GM21529 (cell line): ENCODE data around the gene DNAAF5.
A peak's percentile ranks its signal among the peaks of the same experiment; 100 is the strongest.

ENCODE experiments used
- ATAC-seq: cut with Tn5 transposase; IDR thresholded peaks from one replicate; pipeline ENCODE4 v1.9.1; 2021; ENCODE audit not compliant: unreplicated experiment

The DNAAF5 gene

GRCh38 chr7:706721-707120 is 19.8 kb upstream of the DNAAF5 start:
- no peak for ATAC-seq

GRCh38 chr7:707296-708000 is 19.1 kb upstream of the DNAAF5 start:
- no peak for ATAC-seq

DNA sequence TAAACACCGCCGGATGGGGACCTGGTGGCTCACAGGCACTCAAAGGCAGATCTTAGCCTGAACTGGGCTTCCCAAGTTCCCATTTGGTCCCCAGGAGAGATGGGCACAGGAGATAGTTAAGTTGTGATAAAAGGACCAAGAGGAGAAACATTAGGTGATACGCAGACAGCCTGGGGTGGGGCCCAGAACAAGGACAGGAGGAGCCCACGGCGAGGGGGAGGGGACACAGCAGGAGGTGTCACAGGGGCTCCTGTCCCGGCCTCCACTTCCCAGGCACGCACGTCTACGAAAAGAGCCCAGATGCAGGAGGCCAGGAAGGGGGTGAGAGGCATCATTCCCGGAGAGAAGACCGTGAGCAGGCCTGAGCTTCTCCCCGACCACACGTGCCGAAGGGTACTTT is 16.3 kb upstream of the DNAAF5 start:
- no peak for ATAC-seq

DNA sequence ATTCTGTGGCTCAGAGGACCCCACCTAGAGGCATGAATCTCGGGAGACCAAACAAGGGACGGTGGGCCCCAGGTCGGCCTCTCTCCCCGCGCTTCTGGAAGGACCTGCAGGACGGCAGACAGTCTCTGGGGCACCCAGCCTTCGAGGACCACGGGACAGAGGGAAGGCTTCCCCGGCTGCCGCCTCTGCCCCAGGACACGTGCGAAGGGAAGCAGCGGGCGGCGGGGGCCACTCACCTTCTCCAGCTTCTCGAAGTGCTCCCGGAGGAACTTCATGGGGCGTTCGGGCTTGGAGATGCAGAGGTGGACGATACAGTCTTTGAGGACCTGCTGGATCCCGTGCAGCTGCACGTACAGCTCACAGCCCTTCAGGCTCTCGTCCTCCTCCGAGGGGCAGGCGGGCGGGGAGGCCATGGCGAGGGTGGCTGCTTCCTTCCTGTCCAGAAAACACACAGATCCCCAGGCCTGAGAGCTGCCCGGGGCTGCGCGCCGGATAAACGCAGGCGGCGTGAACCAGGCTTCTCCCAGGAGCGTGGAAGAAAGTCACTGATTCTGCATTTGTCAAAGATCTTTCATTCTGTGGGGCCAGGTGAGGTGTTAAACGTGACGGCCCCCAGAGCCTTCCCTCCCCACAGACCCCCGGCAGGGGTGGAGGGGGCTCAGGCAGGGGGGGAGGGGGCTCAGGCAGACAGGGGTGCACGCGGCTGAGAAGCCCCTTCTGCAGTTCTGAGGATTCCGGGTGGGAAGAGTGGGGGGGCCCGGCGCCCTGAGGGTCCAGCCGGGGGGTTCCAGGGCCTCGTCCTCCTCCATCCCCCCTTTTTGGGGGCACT is 15.2 kb upstream of the DNAAF5 start:
- ATAC-seq, result no peak

GRCh38 chr7:711922-712380 is 14.5 kb upstream of the DNAAF5 start:
- no peak for ATAC-seq

GRCh38 chr7:712381-713138 is 13.9 kb upstream of the DNAAF5 start:
- no peak for ATAC-seq

- no peak for ATAC-seq
Measured at GRCh38 chr7:713139-713457, 13.4 kb upstream of the DNAAF5 start.

GRCh38 chr7:713488-714230 is 12.8 kb upstream of the DNAAF5 start:
- ATAC-seq, result no peak

- ATAC-seq, result no peak
Measured at GRCh38 chr7:714251-714671, 12.2 kb upstream of the DNAAF5 start.

DNA sequence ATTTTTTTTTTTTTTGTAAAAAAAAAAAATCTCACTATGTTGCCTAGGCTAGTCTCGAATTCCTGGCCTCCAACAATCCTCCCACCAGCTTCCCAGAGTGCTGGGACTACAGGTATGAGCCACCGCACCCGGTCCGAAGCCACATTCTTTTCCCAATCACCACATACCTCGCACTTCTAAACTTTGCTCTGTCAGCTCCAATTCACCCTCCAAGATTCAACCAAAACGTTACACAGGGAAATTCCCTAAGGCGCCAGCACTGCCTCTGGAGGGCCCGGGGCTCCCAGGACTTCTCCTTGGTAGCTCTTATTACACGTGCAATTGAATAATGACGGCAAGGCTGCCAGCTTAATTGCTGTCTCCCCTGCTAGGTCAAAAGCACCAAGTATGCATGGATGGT is 10.3 kb upstream of the DNAAF5 start:
- no peak for ATAC-seq

GRCh38 chr7:716636-717035 is 9.9 kb upstream of the DNAAF5 start:
- no peak for ATAC-seq

DNA sequence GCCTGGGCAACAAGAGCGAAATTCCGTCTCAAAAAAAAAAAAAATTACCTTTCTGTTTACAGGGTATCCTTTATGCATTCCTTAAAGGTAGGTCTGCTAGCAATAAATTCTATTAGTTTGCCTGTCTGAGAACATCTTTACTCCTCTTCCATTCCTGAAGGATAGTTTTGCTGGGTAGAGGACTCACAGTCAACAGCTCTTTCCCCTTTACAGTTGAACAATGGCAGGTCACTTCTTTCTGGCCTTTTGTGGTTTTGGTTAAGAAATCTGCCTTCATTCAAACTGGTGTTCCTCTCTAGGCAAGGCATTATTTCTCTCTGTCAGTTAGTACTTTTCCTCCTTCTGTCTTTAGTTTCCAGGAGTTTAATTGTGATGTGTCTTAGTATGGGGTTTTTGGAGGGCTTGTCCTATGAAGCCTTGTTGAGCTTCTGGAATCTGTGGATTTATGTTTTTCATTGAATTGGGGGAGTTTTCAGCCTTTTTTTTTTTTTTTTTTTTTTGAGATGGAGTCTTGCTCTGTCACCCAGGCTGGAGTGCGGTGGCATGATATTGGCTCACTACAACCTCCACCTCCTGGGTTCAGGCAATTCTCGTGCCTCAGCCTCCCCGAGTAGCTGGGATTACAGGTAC is 4.8 kb upstream of the DNAAF5 start:
- ATAC-seq, result no peak

GRCh38 chr7:723541-723940 is 3.0 kb upstream of the DNAAF5 start:
- no peak for ATAC-seq

- ATAC-seq, result no peak
Measured at GRCh38 chr7:724298-724697, 2.2 kb upstream of the DNAAF5 start.

DNA sequence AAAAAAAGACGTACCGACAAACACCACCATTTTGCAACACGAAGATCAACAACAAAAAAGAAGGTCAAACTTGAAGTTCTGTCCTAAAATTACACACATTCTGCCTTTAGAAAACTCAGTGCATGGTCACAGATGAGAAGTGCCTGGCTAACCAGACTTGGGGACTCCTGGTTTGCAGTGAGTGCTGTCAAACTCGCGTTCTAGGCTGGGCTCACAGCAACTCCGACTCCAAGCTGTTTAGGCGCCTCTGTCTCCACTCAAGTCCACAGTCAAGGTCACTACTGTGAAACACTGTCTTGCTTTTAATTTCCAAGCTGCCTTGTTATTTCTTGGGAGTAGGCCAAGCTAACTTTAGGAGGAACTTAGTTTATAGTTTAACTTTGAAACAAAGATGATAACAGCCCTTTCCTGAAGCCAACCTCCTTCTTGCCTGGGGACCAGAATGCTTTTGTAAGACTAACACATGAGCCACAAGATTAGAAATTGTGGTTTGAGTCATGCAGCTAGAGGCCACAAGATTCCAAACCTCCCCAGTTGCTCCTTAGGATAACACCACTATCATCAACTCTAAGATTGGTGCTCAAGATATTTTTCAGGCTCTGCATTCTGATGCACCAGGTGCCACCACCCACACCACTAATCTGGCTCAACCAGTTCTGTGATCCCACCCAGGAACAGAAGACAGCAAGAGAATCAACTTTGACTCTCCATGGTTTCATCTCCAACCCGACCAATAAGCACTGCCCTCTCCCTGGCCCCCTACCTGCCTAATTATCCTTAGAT is 1.1 kb upstream of the DNAAF5 start:
- no peak for ATAC-seq

GRCh38 chr7:726854-727103 is 280 bp downstream of the DNAAF5 start:
- ATAC-seq, result no peak

- ATAC-seq, result peak; percentile 46
Measured at GRCh38 chr7:727104-727805, 756 bp downstream of the DNAAF5 start, which contains the start of gene PRKAR1B. TSS of gene PRKAR1B (minus strand) at chr7:727281. CDS start at chr7:711505, 15,776 bp downstream.

DNA sequence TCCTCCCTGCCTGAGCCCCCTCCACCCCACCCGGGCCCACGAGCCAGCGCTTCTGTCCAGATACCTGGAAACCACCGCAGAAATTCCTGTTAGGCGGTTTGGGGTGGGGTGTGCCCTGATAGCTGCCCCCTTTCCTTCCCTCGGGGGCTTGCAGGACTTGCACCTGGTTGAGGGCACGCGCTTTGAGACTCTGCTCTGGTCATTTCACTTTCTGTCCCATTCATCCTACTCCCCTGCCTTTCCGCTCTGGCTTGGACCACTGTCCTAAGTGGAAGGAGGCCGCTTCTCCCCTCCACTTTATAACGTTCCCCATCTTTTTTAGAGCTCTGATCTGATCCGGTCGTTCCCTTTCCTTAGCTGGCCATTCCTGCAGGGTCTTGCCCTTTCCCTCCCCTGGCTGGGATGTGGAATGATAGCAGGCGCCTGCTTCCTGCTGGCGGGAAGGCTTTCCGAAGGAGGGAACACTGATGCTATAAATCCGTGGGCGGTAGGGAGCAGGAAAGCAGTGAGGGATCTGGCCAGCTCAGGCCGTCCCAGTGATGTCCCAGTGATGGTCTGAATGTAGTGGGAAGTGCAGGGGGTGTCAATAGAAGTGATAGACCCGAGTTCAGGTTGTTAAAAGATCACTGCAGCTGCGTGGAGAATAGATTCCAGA is 1.4 kb downstream of the DNAAF5 start:
- ATAC-seq, result no peak

- ATAC-seq, result no peak
Measured at GRCh38 chr7:728602-729001, 2.1 kb downstream of the DNAAF5 start.
